Measurements from ENCODE around the gene KRT86. TPM values are rescaled to one million over a fixed set of nuclear protein-coding genes. Genes with fewer than 3 reads are reported as not detected.
"Not testable (repeated sequence)": the region's sequence is repeated elsewhere in the genome, so short reads cannot be mapped to it uniquely, and the experiment has no call there.

Gene KRT86
- total RNA-seq, 8 experiments from 2014 or later, result 0.14 to 0.59 (median 0.33) TPM; not detected in 4

DNA sequence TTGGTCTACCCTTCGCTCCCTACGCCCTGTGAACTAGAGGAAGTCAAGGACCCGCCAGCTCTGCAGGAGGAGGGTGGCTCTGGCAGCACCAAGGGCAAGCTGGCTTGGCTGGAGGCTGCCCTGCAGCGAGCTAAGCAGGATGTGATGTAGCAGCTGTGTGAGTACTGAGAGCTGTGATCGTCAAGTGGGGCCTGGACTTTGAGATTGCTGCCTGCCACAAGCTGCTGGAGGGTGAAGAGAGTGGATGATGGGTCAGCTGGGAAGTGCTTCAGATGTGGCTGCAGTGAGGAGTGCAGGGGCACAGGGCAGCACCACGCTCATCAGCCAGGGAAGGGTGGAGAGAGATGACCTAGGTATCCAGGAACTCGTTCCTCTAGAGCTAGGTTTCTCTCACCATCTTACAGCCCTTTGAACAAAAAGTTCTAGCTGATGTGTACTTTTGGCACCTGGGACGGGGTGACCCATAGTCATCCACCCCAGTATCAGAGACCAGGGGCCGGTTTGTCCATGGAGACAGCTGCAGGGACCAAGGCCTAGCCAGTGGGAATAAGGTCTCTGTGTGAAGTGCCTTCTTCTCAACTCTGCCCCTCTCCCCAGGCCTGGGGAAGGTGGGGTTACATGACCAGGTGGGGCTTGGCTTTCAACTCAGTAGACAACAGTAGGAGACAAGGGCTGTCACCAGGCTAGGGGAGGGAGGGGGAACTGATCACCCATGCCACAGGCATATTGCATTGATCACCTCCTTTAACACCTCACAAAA lies 3.2 kb downstream of the KRT86 start:
- no peak for ATAC-seq (replicated peaks in 6 of 8)
- Histone ChIP-seq H3K4me3 (no peak overlapping the region), H3K27ac (no peak overlapping the region), H3K4me1 (replicated peaks in 1 of 2) (peaks cover 11 to 17% of the 10 kb centered on the region in 2 donors)
- in situ Hi-C loops (cut with MboI; ENCODE audit: low pct_unique_long_range_greater_than_20kb in 2 of 9, low sequenced_read_pairs in 9 of 9, unreplicated experiment in 9 of 9), result no loop called here
- 86 to 100% (median 88%) methylated on average over 1 to 4 of the region's 9 CpGs; no CpG with 5 or more reads in 6 of the 10 experiments for WGBS, 10 experiments

DNA sequence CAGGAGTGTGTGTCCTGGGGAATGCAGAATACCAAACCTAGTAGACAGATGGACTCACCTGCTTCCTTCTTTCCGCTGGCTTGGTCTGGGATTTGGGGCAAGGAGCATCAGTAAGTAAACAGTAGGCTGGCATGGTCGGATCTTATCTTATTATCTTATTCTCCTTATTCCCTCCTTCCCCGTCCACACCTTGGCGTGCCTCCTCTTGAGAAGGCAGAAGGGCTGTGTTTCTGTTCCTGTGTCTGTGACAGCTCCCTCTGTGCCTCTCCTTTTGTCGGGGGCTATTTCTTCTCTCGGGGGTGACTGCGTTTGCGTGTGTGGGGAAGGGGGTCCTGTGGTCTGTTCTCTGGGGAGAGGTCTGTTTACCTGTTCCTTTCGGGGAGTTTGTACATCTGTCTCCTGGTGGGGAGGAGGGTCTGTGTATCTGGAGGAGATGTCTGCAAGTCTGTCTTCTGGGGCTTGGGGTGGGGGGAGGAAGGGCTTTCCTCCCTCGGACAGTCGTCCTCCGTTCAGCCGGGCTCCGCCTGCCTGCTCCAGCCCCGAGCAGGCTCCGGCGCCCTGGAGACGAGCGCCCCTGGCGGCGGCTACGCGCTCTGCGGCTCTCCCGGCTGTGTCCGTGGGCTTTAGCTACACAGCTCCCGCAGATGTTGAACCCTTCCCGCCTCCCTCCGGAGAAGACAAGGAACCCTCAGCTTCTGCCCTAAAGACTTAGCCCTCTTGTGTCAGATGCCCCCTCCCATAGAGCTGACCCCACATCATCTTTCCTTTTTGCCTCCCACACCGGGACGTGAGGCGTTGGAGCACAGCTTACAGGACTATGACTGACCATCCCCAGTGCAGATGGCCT lies 4.4 kb downstream of the KRT86 start:
- H3K27ac ChIP-seq, result no peak overlapping the region
- in situ Hi-C loops (cut with MboI; ENCODE audit: low pct_unique_long_range_greater_than_20kb in 2 of 9, low sequenced_read_pairs in 9 of 9, unreplicated experiment in 9 of 9), result no loop called here
- H3K4me3 ChIP-seq, result peak overlapping the region; percentile 10 to 27 (median 17)
- WGBS, 10 experiments, result 0 to 86% (median 20%) methylated on average over 1 to 14 of the region's 32 CpGs; no CpG with 5 or more reads in 3 of the 10 experiments
- ATAC-seq (replicated peaks in 6 of 8), result peak; percentile 61 to 98 (median 96)
- H3K4me1 ChIP-seq (replicated peaks in 1 of 2), result peaks cover 11 to 17% of the 10 kb centered on the region in 2 donors

DNA sequence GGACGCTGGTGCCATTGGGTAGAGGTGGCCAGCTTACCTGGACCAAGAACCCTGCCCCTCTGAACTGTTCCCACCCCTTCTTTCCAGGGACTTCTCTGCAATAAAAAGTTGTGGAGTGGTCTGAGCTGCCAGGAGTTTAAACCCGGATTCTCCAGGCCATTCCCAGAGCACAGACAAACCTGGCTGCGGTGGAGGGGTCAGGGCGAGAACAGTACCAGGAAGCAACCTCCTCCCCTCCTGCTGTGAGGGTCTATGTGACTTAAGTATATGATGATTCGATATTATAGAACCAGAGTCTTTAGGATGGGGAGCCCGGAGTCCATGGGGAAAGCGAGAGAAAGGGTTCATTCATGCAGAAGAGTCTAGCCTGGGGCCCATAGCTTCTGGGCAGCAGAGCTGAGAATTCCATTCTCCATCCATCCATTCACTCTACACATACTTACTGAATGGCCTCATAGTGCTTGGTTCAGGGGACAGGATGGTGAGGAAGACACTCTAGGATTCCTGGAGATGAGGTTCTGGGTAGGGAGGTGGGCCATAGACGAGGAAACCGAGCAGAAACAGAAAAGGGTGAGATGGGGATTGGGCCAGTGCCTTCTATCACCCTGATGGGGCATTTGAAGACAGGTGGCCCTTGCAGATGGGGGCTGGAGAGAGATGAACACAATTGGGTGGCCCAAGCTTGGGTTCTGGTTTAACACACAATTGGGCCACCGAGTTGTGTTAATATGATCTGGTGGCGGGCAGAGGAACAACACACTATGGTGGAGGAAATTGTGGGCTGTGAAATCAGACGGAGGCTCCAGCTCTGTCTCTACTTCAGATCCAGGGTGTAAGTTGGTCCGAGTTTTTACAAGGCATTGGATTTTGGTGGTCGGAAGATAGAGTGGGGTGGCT lies 5.2 kb downstream of the KRT86 start:
- peak in 2 of 8 experiments; percentile 11 to 22 for ATAC-seq (replicated peaks in 6 of 8)
- WGBS, 10 experiments, result 60 to 100% (median 90%) methylated on average over 1 to 8 of the region's 14 CpGs; no CpG with 5 or more reads in 1 of the 10 experiments
- in situ Hi-C loops (cut with MboI; ENCODE audit: low pct_unique_long_range_greater_than_20kb in 2 of 9, low sequenced_read_pairs in 9 of 9, unreplicated experiment in 9 of 9), result no loop called here

DNA sequence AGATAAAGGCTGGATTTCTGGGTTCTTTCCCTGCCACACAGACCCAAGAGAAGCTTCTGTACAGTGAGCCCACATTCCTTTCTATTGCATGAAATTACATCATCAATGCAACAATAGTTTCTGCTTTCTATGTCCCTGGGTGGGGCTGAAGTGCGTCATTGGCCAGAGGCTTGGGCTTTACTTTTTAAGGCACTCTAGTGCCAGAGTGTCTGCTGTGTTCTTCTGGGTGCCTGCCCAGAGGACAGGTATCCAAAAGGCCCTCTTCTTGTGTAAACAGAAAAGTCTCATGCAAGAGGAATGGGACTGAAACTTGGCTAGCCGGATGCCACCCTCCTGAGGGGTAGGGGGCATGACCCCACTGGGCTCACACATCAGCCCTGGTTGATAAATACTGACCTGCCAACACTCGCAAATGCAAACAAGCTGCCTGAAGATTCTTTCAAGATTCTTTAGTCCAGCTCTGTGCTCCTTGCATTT lies 5.9 kb downstream of the KRT86 start:
- ATAC-seq (replicated peaks in 6 of 8), result peak; percentile 47 to 81 (median 64)
- Histone ChIP-seq H3K4me1 (replicated peaks in 1 of 2) (peaks cover 11 to 17% of the 10 kb centered on the region in 2 donors), H3K27ac (no peak overlapping the region), H3K4me3 (no peak overlapping the region)
- in situ Hi-C loops (cut with MboI; ENCODE audit: low pct_unique_long_range_greater_than_20kb in 2 of 9, low sequenced_read_pairs in 9 of 9, unreplicated experiment in 9 of 9), result no loop called here
- WGBS, 10 experiments, result 0 to 88% (median 52%) methylated on average over 1 to 3 of the region's 3 CpGs; no CpG with 5 or more reads in 3 of the 10 experiments

More for the DNA sequence above, 5.2 kb downstream of the KRT86 start:
- Histone ChIP-seq H3K4me1 (replicated peaks in 1 of 2) (peaks cover 11 to 17% of the 10 kb centered on the region in 2 donors), H3K4me3 (no peak overlapping the region), H3K27ac (peak overlapping the region in 1 of 2 donors; percentile 32)

DNA sequence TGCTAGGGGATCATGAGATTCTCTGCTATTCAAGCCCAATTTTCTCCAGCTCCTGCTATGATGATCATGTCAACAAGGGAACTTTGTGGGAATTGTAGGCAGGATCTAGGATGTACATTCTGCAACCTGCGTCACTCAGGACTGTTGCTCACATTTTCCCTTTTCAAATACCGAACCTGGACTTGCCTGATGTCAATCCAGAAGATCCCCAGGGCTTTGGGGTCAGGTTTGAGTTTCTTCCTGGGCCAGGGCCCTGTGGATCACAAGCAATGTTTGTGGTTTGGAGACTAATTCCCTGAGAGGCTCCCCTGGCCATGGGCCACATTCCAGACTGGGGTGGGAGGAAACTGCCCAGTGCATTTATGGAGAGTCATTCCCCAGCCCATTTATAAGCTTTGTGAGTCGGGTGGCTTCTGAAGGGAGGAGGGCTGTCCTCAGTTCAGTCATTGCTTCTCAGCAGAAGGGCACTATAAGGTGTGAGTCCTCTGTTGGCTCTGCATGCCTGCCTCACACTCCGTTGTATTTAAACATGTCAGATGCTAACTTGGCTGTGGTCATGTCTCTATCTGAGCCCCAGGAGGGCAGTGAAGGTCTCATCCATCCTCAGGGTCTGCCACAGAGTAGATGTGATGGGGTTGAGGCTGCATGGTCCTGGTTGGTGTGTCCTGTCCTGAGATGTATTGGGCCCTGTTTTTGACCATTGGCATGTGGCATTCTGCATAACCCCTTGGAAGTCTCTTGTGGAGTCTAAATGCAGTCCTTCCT lies 6.5 kb downstream of the KRT86 start:
- WGBS, 10 experiments, result 0 to 82% (median 75%) methylated on average over 1 to 4 of the region's 4 CpGs; no CpG with 5 or more reads in 6 of the 10 experiments
- in situ Hi-C loops (cut with MboI; ENCODE audit: low pct_unique_long_range_greater_than_20kb in 2 of 9, low sequenced_read_pairs in 9 of 9, unreplicated experiment in 9 of 9), result no loop called here
- Histone ChIP-seq H3K4me3 (no peak overlapping the region), H3K4me1 (replicated peaks in 1 of 2) (peaks cover 11 to 17% of the 10 kb centered on the region in 2 donors), H3K27ac (no peak overlapping the region)
- peak in 3 of 8 experiments; percentile 58 to 74 (median 68) for ATAC-seq (replicated peaks in 6 of 8)

DNA sequence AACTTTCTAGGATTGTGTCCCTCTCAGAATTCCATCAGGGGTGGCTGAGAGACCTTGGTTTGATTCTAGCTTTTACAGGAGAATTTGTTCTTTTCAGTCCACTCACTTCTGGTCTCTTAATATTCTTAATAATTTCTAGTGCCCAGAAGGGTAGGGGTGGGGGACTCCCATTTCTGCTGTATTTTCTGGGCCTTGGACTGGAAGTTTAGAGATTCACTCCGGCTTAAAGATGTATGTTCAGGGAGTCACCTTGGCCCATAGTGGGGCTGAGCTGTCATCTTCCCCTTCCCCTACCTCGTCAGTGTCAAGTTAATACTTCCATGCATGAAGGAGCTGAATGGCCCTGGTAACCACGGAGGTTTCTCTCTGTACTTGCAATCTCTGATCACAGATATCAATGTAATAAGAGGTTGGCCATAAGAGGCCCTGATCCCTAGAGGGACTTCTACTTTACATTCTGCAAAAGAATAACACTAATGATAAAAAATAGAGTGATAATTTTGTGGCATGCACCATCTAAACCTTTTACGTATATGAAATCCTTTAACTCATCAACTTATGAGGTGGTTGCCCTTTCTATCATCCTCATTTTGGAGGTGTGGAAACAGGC lies 10.2 kb downstream of the KRT86 start:
- no peak for ATAC-seq (replicated peaks in 6 of 8)
- in situ Hi-C loops (cut with MboI; ENCODE audit: low pct_unique_long_range_greater_than_20kb in 2 of 9, low sequenced_read_pairs in 9 of 9, unreplicated experiment in 9 of 9), result no loop called here
- peaks cover 8 to 14% of the 10 kb centered on the region in 2 donors for H3K4me1 ChIP-seq (replicated peaks in 1 of 2)
- H3K4me3 ChIP-seq, result no peak overlapping the region
- 54 to 100% (median 70%) methylated on average over 1 to 4 of the region's 4 CpGs; no CpG with 5 or more reads in 3 of the 10 experiments for WGBS, 10 experiments
- no peak overlapping the region for H3K27ac ChIP-seq

DNA sequence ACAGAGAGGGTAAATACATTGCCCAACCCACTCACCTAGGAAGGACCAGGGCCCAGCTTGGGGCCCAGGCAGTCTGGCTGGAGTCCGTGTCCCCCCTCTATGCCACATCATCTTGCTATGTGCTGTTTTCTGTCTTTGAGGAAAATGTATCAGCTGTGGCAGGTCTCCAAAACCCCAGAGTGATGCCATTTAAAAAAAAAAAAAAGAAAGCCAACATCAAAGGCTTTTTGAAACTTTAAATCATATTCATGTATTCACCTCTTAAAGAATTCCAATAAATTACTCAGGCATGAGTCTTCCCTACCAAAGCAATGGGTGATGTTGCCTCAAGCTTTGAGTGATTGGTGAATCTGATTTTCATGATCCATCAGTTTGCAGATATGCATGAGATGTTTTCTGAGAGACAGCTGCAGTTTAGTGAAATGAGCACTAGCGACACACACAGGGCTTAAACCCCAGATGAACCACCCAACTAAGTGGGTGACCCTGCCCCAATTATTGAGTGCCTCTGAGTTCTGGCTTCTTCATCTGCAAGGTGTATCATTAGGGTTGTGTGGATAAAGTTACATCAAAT lies 10.8 kb downstream of the KRT86 start:
- Histone ChIP-seq H3K4me1 (replicated peaks in 1 of 2) (peaks cover 3 to 8% of the 10 kb centered on the region in 2 donors), H3K4me3 (no peak overlapping the region), H3K27ac (no peak overlapping the region)
- peak in 1 of 8 experiments; percentile 5 for ATAC-seq (replicated peaks in 6 of 8)
- 14 to 100% (median 78%) methylated on average over 1 to 2 of the region's 2 CpGs; no CpG with 5 or more reads in 3 of the 10 experiments for WGBS, 10 experiments
- in situ Hi-C loops (cut with MboI; ENCODE audit: low pct_unique_long_range_greater_than_20kb in 2 of 9, low sequenced_read_pairs in 9 of 9, unreplicated experiment in 9 of 9), result no loop called here

DNA sequence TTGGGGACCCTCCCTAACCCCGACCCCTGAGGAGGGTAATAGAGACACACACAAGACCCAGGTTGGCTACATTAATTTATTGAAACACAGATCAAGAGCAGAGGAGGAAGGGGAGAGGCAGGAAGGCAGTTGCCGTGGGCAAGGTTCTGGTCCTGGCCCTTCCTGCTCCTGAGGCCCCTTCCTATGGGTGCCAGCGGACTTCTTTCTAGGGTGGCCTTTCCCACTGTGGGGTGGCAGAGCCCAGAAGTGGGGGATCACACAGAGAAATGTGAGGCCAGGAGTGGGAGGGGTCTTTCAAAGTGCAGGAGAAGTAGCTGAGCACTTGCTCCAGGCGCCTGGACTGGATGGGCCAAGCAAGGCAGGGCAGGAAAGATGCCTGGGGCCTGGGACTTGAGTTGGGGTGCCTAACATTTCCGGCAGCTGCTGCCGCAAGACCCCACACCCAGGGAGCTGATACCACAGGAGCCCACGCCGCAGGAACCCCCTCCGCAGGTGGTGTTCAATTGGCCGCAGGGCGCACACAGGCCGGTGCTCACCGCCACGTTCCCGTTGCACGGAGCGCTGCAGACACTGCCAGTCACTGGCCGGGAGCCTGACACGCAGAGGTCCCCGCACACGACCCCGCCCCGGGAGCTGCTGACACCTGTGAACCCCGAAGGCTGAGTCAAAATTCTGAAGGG lies 11.5 kb downstream of the KRT86 start:
- ATAC-seq (replicated peaks in 6 of 8), result no peak
- 50 to 89% (median 78%) methylated on average over 1 to 10 of the region's 24 CpGs; no CpG with 5 or more reads in 4 of the 10 experiments for WGBS, 10 experiments
- Histone ChIP-seq H3K4me1 (replicated peaks in 1 of 2) (peaks cover 0 to under 1% of the 10 kb centered on the region in 2 donors), H3K4me3 (no peak overlapping the region), H3K27ac (no peak overlapping the region)
- in situ Hi-C loops (cut with MboI; ENCODE audit: low pct_unique_long_range_greater_than_20kb in 2 of 9, low sequenced_read_pairs in 9 of 9, unreplicated experiment in 9 of 9), result no loop called here

DNA sequence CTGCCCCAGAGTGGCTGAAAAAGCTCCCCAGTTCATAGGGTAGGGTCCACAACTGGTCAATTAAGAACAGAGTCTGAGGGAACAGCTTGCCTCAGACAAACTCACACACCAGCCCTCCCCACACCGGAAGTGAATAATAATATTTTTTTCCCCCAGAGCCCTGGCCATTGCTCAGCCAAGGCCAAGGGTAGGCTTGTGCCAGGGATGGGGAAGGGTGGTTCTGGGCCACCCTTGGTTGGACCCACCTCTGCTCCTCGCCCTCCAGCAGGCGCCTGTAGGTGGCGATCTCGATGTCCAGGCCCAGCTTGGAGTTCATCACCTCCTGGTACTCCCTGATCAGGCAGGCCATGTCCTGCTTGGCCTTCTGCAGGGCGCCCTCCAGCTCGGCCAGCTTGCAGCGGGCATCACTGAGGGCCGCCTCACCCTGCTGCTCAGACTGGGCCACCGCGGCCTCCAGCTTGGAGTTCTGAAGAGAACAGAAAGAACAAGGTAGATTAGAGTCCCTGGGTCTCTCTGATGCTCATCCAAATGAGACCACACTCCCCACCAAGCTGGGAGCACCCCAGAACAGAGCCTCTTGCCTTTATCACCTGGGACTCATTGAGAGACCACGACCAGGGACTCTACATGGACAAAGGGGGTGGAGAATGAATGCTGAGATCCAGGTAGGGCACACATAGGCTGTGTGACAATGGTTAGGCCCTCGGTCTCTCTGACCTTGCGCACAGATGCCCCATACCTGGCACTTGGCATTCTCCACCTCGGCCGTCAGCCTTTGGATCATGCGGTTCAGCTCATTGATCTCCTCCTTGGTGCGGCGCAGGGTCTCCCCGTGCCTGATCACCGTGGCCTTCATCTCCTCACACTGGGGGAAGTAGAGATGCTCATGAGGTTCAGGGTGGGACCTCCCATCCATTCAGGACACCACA lies 12.7 kb downstream of the KRT86 start:
- WGBS, 10 experiments, result 20 to 79% methylated on average over 1 to 2 of the region's 21 CpGs; no CpG with 5 or more reads in 8 of the 10 experiments
- H3K4me3 ChIP-seq; in situ Hi-C loops (cut with MboI; ENCODE audit: low pct_unique_long_range_greater_than_20kb in 2 of 9, low sequenced_read_pairs in 9 of 9, unreplicated experiment in 9 of 9); ATAC-seq (replicated peaks in 6 of 8); H3K27ac ChIP-seq; H3K4me1 ChIP-seq (replicated peaks in 1 of 2): not testable (repeated sequence)

All from motor neuron (in vitro differentiated cells).